NT2/D1 (cell line): ENCODE measurements around the gene ADAM22.

Source experiments
- SUZ12 ChIP-seq: IDR thresholded peaks from 2 replicates; pipeline ENCODE4 v1.6.1; 2011; ENCODE audit not compliant: insufficient read length, insufficient read depth; ENCODE audit errors: extremely low read depth
- YY1 ChIP-seq: IDR thresholded peaks from 2 replicates; pipeline ENCODE4 v1.6.1; 2011; ENCODE audit not compliant: insufficient read length, insufficient read depth

DNA sequence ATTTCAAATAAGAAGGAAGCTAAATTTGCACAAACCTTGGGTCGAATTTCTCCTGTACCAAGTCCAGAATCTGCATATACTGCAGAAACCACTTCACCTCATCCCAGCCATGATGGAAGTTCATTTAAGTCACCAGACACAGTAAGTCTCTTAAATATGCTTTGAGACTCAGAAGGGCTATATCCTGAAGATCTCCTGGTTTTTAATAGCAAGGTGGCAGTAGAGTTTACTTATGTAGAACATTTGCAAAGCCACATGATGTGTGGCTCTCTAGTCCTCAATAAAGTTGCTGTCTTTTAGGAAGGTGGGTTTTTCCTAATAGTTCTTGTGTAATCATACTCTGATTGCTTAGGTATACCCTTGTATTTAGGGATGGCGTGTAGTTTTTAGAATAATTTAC, 49.0 kb upstream of the ADAM22 start:
- TF ChIP-seq YY1 (no peak), SUZ12 (no peak)
